GM12801 (cell line): ENCODE measurements around the gene SMIM35.

ENCODE experiments used
- CTCF ChIP-seq: IDR thresholded peaks from one replicate; pipeline ENCODE4 v1.5.1; 2011; ENCODE audit warnings: control low read depth; ENCODE audit not compliant: insufficient read length; ENCODE audit errors: extremely low read depth

The SMIM35 gene

GRCh38 chr11:118006153-118006534, 80.6 kb downstream of the SMIM35 start:
- no peak for TF ChIP-seq CTCF

- TF ChIP-seq CTCF = no peak
Measured at GRCh38 chr11:118005224-118006152, 81.3 kb downstream of the SMIM35 start.

GRCh38 chr11:118004543-118005223, 82.1 kb downstream of the SMIM35 start:
- TF ChIP-seq CTCF = no peak

GRCh38 chr11:118003456-118003855, 83.3 kb downstream of the SMIM35 start:
- no peak for TF ChIP-seq CTCF

- TF ChIP-seq CTCF = no peak
Measured at GRCh38 chr11:118002541-118003423, 84.0 kb downstream of the SMIM35 start.

- TF ChIP-seq CTCF = no peak
Measured at GRCh38 chr11:118002010-118002540, 84.7 kb downstream of the SMIM35 start.

- no peak for TF ChIP-seq CTCF
Measured at GRCh38 chr11:118001494-118001971, 85.2 kb downstream of the SMIM35 start.
